ENCODE measurements around the gene GON4L.
"Not testable (repeated sequence)": the region's sequence is repeated elsewhere in the genome, so short reads cannot be mapped to it uniquely, and the experiment has no call there.

GON4L gene, protein sequence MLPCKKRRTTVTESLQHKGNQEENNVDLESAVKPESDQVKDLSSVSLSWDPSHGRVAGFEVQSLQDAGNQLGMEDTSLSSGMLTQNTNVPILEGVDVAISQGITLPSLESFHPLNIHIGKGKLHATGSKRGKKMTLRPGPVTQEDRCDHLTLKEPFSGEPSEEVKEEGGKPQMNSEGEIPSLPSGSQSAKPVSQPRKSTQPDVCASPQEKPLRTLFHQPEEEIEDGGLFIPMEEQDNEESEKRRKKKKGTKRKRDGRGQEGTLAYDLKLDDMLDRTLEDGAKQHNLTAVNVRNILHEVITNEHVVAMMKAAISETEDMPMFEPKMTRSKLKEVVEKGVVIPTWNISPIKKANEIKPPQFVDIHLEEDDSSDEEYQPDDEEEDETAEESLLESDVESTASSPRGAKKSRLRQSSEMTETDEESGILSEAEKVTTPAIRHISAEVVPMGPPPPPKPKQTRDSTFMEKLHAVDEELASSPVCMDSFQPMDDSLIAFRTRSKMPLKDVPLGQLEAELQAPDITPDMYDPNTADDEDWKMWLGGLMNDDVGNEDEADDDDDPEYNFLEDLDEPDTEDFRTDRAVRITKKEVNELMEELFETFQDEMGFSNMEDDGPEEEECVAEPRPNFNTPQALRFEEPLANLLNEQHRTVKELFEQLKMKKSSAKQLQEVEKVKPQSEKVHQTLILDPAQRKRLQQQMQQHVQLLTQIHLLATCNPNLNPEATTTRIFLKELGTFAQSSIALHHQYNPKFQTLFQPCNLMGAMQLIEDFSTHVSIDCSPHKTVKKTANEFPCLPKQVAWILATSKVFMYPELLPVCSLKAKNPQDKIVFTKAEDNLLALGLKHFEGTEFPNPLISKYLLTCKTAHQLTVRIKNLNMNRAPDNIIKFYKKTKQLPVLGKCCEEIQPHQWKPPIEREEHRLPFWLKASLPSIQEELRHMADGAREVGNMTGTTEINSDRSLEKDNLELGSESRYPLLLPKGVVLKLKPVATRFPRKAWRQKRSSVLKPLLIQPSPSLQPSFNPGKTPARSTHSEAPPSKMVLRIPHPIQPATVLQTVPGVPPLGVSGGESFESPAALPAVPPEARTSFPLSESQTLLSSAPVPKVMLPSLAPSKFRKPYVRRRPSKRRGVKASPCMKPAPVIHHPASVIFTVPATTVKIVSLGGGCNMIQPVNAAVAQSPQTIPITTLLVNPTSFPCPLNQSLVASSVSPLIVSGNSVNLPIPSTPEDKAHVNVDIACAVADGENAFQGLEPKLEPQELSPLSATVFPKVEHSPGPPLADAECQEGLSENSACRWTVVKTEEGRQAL (N-terminal part only)

DNA sequence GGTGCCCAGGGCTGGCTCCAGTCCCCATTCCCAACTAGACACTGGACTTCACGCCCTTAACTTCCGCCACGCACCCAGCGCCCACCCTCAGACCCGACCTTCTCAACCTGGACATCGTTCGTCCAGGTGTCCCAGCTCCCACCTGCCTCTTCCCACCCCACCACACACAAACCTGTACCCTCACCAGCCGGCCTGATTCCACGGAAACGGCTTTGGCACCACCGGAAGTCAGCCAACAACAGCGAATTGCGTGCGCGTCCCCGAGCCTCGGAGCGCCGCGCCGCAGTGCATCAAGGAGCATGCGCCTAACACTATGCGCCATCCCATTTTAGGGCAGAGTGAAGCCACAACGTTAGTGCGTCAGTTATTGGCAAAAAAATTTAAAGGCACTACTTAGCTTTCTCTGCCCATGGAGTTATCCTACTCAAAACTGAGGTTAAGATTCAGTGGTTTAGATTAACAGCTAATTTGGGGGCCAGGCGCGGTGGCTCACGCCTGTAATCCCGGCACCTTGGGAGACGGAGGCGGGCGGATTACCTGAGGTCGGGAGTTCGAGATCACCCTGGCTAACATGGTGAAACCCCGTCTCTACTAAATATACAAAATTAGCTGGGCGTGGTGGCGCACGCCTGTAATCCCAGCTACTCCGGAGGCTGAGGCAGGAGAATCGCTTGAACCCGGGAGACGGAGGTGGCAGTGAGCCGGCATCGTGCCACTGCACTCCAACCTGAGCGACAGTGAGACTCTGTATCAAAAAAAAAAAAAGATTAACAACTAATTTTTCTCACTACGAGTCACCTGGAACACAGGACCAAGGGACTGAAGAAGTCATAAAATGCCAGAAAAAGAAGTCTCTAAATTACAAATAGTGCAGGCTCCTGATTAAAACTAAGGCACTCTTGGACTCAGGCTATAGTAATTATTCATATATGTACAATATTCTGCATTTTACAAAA lies at the start of gene GON4L:
Gene GON4L (minus strand): TSS at position 240 of the 956 bp plus-strand sequence. CDS start 3,434 bp downstream, outside the sequence.
- in situ Hi-C loops (cut with MboI; ENCODE audit: low sequenced_read_pairs) = no loop called here

DNA sequence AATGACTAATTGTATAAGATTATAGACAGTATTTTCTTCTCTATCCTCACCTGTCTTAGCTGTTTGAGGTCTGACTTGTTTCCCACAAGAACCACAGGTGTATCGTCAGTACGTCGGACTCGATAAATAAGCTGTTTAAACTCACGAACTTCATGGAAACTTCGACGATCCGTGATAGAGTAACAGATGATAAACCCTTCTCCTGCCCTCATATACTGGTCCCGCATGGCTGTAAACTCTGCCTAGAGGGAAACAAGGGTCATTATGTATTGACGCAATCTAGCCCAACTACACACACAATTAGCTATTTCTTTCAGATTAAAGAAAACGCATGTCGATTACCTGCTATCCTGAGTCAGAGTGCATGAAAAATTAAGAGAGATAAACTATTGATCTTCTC lies 47.2 kb upstream of the GON4L start:
- in situ Hi-C loops (cut with MboI; ENCODE audit: low sequenced_read_pairs) = no loop called here

DNA sequence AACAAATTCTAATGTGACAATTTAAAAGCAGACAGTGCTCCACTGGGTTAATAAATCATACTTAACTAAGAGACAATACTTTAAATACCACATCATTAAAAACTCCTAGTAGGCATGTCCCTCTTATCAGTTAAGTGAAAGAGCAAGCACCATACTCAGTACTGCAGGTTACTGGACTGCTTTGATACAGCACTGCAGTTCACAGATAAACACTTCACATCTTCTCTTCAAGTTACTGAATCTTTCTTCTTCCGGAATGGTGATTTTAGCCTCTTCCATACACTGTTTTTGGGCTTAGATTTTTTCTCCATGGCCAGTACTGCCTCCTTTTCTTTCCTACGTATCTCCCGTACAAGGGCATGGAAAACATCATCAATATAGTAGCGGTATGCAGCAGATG lies 43.1 kb upstream of the GON4L start:
- in situ Hi-C loops (cut with MboI; ENCODE audit: low sequenced_read_pairs) = no loop called here

DNA sequence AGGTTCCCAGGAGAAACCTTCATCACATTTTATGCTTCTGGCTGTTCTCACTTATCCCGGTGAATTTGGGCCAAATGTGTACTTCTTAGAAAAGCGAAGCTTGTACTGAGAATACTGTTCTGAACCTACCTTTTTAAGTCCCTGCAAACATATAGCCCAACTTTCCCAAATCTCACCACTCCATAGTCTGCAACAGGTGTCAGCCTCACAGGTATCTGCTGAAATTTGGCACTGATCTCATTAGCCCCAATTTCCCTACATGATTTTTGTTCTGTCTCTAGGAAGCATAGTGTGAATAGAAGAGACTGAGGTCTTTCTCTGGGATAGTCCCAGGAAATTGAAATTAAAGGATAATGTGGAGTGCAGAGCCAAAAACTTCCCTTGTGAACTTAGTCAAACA lies 42.7 kb upstream of the GON4L start:
- in situ Hi-C loops (cut with MboI; ENCODE audit: low sequenced_read_pairs) = no loop called here

DNA sequence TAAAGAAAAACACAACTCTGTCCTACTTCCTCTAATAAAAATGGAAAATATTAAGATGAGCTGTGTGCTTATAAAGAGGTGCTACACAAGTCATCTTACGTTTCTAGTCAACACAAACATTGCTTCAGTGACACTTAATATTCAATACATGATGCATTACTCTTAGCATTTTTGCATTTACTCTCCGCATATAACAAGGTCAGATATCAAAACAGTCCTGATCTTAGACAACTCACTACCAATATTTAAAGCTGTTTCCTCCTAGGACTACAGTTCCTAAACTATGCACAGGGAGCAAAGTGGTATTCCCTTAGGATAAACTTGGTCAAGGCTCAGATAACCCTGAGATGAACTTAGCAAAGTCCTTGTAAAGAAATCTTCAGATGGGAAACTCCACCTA lies 41.9 kb upstream of the GON4L start:
- in situ Hi-C loops (cut with MboI; ENCODE audit: low sequenced_read_pairs) = no loop called here

DNA sequence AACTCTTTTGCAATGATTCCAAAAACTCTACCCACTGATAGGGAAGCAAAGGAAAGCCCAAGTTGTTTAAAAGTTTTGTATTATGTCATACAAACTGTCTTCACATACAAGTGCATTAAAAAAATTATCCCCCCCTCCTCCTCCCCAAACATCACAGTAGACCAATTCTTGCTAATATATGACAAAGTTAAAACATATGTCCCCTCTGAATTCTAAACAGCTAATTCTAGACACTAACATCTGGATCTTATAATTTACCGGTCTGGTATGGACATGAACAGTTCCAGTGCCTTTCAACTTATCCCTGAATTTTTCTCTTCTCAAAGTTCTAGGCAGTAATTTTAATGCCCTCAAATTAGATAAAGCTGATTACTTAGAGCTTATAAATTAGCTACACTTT lies 40.7 kb upstream of the GON4L start:
- in situ Hi-C loops (cut with MboI; ENCODE audit: low sequenced_read_pairs) = no loop called here

DNA sequence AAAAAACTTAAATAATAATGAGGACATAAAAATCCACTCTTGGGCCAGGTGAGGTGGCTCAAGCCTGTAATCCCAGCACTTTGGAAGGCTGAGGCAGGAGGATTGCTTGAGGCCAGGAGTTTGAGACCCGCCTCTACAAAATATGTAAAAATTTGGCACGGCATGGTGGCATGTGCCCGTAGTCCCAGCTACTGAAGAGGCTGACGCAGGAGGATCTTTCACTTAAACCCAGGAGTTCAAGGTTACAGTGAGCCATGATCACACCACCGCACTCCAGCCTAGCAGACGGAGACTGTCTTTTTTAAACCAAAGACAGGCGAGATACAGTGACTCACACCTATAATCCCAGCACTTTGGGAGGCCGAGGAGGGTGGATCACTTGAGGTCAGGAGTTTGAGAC lies 39.5 kb upstream of the GON4L start:
- in situ Hi-C loops (cut with MboI; ENCODE audit: low sequenced_read_pairs) = not testable (repeated sequence)

DNA sequence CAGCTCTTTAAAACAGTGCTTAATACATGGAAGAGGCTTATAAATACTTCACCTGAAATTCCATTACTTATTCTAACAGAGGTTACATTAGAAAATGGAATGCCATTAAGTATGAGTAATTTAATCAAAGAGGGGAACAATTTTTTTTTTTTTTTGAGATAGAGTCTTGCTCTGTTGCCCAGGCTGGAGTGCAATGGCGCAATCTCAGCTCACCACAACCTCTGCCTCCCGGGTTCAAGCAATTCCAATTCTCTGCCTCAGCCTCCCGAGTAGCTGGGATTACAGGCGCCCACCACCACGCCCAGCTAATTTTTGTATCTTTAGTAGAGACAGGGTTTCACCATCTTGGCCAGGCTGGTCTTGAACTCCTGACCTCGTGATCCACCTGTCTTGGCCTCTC lies 38.6 kb upstream of the GON4L start:
- in situ Hi-C loops (cut with MboI; ENCODE audit: low sequenced_read_pairs) = not testable (repeated sequence)

DNA sequence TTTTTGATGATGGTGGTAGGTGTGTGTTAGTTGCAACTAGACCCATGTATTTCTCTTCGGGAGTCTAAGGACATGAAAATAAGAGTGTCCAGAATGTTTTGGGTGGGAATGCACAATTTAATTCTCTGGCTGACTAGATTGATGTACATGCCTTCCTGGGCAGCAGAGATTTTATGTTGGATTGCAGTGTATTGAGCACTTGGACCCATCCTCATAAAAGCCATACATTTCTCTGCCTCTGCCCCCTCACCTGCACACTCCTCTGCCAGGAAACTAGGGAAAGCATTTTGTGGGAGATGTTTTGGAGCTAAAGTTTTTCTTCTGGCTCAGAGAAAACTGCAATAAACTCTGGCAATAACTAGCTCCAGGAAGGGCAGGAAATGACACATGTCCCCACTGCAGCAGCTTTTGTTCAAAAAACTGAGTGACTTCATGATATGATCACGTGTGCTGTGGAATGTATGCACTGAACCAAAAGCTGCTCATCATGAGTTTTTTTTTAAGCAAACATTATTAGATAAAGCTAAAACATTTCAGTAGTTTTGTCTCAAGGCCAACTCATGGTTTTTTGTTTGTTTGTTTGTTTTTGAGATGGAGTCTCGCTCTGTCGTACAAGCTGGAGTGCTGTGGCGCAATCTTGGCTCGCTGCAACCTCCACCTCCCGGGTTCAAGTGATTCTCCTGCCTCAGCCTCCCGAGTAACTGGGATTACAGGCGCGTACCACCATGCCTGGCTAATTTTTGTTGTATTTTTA lies 36.6 kb upstream of the GON4L start:
- in situ Hi-C loops (cut with MboI; ENCODE audit: low sequenced_read_pairs) = no loop called here

DNA sequence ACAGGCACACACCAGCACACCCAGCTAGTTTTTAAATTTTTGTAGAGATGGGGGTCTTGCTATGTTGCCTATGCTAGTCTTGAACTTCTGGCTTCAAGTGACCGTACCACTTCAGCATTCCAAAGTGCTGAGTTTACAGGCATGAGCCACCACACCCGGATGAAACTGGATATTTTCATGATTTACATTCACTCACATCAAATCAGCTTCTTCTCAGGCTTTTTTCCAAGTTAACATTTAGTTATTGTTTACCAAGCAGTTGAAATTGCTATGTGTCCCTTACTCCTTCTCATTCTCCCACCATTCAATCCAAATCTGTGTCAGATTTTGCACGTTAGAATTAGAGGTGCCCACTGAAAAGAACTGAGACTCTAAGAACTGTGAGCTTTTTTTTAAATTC lies 35.8 kb upstream of the GON4L start:
- in situ Hi-C loops (cut with MboI; ENCODE audit: low sequenced_read_pairs) = no loop called here

DNA sequence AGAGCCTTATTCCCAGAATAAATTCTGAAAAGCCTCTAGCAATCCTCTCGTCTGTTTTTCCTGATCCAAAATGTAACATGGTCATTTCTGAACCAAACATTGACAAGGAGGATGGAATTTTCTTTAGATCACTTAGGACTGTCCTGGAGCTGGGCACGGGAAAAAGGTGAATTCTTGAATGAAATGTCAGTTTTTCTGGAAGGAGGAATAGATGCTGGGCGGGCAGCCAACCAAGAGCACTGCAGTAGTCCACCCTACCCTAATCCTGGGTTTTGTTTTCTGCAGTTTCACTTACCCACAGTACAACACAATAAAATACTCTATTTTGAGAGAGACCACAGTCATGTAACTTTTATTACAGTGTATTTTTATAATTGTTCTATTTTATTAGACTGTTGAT lies 33.2 kb upstream of the GON4L start:
- in situ Hi-C loops (cut with MboI; ENCODE audit: low sequenced_read_pairs) = no loop called here

DNA sequence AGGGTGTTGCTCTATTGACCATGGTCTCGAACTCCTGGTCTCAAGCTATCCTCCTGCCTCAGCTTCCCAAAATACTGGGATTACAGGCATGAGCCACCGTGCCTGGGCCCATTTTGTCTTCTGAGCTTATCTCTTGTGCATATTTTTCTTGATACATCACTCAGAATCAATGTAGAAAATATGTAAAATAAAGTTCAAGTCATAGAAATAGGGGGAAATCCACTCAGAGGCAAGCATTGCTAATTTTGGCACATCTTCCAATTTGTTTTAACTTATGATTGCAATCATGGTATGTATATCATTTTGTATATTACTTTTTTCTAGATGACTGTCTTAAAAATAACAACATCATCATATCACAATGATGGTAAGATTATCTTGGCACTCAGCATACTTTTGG lies 32.6 kb upstream of the GON4L start:
- in situ Hi-C loops (cut with MboI; ENCODE audit: low sequenced_read_pairs) = no loop called here

DNA sequence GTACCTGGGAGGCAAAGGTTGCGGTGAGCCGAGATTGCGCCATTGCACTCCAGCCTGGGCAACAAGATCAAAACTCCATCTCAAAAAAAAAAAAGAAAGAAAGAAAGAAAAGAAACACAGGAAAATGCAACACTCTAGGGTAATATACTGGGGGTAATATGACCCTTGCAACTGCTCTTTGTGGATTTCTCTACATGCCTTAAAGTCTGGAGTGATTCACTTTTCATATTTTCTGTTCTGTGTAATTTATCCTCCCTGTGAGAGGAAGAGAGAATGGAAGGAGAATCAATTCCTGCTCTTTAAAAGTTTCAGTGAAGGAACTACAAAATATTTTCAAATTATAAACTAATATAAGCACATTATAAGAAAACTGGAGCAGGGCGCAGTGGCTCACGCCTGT lies 31.5 kb upstream of the GON4L start:
- in situ Hi-C loops (cut with MboI; ENCODE audit: low sequenced_read_pairs) = no loop called here

DNA sequence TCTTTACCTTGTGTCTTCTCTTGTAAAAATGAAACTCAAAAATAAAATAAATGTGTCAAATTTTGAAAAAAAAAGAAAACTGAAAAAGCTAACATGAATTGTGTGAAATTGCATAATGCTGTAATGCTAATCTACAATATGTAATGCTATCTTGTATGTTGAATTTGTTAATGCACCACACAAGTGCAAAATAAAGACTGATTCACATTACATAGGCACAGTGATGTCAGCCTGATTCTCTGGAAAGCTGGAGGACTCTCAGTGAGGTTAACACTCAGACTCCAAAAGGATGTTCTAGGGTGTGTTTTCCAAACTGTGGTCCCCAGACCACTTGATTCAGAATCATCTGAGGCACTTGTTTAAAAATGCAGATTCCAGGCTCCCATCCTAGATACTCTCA lies 28.0 kb upstream of the GON4L start:
- in situ Hi-C loops (cut with MboI; ENCODE audit: low sequenced_read_pairs) = no loop called here

DNA sequence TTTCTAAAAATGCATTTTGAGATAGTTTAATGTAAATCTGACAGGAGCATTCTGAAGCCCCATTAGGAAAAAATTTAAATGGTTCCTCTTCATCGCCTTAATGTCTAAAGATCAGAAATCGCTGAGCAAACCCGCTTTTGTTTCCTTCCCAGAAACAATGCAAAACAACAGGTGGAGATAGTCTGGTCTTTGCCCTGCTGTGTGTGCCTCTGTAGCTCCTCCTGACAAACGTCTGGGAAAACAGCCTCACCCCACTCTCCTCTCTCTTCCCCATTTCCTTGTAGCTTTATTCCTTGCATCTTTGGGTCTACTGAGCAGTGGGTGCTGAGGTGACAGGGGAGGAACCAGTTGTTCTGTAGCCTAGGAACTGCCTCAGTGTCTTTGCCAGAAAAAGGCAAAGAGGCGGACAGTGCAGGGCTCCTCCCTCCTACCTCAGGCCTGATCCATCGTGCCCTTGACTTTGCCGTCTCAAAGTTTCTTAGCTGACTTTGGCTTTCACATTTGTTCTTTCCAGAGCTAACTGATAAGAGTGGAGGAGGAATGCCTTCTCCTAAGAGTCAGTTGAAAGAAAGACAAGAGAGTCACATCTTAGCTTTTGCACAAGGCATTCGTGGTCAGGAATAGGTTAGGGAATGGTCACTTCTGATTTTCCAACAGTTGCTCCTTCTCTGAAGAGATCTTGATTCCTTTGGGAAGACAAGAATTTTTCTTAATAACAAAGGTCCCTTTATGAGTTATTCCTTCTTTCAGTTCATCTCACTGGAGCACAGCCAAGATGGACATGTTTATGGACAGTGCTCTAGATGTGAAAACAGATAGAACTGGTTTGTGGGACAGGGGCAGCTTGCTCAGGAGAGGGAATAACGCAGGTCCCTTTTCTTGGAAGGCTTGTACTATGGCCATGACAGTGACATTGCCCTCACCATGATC lies 27.3 kb upstream of the GON4L start:
- in situ Hi-C loops (cut with MboI; ENCODE audit: low sequenced_read_pairs) = no loop called here

DNA sequence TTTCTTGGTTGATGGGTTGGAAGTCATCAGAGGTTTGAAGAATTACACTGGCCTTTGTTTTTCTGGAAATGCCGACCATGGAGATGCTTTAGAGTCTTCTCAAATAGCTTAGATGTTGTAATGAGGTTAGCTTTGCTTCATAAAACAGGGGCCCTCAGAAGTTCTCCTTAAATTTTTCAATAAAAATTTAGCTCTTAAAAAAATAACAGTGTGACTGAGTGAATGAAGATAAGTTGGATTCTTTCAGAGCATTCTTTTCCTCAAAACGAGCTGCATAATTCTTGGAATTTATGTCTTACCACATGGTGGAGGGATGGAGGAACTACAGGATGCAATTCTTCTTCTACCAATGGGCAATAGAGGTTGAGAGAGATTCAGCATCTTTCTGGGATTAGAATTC lies 25.8 kb upstream of the GON4L start:
- in situ Hi-C loops (cut with MboI; ENCODE audit: low sequenced_read_pairs) = no loop called here

DNA sequence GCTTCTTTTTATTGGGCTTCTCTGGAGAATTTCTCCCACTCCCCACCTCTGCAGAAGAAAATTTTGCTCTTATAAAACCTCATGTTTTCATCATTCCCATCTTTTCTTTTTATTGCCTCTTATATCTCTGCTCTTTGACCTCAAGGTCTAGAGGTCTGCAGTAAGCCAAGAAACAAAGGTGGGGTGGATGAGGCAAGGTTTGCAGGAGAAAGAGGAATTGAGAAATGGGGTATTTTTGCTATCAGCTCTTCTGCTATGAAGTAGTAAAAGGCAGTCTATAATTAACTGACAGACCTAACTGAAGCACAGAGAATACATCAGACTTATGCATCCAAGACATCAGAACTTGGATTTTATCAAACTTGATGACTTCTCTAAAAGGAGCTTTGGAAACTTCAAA lies 25.2 kb upstream of the GON4L start:
- in situ Hi-C loops (cut with MboI; ENCODE audit: low sequenced_read_pairs) = no loop called here

DNA sequence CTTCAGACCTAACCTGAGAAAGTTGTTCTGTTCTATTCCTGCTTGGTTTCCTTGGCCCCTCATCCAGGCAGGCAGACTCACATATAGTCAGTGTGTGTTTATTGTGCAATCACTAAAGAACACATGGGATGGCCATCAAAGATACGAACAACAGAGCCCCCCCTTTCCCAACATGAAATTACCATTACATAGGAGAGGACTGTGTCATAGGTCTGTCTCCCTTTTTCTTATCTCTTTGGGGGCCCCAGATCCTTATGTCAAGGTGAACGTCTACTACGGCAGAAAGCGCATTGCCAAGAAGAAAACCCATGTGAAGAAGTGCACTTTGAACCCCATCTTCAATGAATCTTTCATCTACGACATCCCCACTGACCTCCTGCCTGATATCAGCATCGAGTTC lies 23.9 kb upstream of the GON4L start:
- in situ Hi-C loops (cut with MboI; ENCODE audit: low sequenced_read_pairs) = no loop called here

All from hTERT RPE-1 (cell line).